ENCODE measurements around the gene NCK1. TPM values are rescaled to one million over a fixed set of nuclear protein-coding genes. Genes with fewer than 3 reads are reported as not detected.
A peak's percentile ranks its signal among the peaks of the same experiment; 100 is the strongest.

Gene NCK1
- total and polyA plus RNA-seq, 9 donors, result 24.2 to 34.6 (median 27.5) TPM

DNA sequence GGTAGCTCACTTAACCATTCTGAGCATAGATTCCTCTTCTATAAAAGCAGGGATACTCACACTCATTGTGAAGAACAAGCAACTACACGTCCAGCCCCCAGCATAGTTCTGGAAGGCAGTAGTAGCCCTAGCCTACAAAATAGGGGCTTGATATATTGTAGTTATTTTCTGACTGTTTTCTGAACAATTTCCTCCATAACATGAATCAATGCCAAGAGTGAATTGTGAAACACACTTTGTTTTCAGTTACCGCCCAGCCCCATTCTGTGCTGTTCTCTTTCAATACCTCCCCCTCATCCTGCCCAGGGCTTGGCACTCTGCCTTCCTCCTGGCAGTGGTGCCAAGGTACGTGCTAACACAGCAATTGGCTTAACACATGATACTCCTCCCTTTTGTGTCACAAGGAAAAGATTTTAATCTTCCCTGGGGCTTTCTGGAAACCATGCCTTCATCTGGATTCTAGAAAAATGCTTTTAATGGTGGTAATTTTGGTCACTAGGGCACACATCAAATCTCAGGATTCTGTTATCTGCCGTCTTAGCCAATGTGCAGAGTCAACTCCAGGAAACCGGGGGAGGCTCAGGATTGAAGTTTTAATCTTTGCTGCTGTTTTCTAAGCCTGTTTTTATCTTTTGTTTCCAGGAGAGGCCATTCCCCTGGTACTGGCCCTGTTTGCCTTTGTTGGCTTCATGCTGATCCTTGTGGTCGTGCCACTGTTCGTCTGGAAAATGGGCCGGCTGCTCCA is 132.9 kb downstream of the NCK1 start:
- WGBS (ENCODE audit: insufficient coverage), result 42% methylated on average over 4 of the region's 8 CpGs
- peak; percentile 64 for DNase-seq
- H3K27ac ChIP-seq (ENCODE audit: low read length), result peak overlapping the region; percentile 2
- H3K4me3 ChIP-seq (ENCODE audit: low read length), result no peak overlapping the region
- no peaks in the 10 kb centered on the region for H3K27me3 ChIP-seq (ENCODE audit: control insufficient read depth, insufficient read depth, low read length)
- H3K9me3 ChIP-seq (replicated peaks; ENCODE audit: control insufficient read depth, low read depth, low read length), result no peaks in the 10 kb centered on the region
- peaks cover 7% of the 10 kb centered on the region for H3K4me1 ChIP-seq (ENCODE audit: control insufficient read depth, insufficient read depth, low read length)
- H3K36me3 ChIP-seq (ENCODE audit: control insufficient read depth, insufficient read depth, low read length), result no peaks in the 10 kb centered on the region

DNA sequence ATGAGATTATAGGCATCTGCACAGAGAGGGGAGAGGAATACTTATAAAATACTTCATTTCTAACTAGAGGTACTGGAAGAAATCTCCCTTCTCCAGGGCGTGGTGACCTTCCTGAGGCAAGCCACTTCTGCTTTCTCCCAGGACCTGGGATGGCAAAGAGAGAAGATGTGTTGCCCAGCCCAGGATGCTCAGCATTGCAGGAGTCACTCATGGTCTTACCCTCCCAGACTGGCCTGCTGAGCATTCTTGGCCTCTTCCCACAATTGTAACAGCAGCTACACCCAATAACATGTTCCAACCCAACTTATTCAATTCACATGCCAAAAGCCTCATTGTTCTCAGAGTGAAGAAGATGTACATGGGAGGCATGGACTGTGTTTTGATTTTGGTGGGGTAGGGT is 133.6 kb downstream of the NCK1 start:
- no peak overlapping the region for H3K4me3 ChIP-seq (ENCODE audit: low read length)
- H3K4me1 ChIP-seq (ENCODE audit: control insufficient read depth, insufficient read depth, low read length), result peaks cover 7% of the 10 kb centered on the region
- no peaks in the 10 kb centered on the region for H3K36me3 ChIP-seq (ENCODE audit: control insufficient read depth, insufficient read depth, low read length)
- H3K9me3 ChIP-seq (replicated peaks; ENCODE audit: control insufficient read depth, low read depth, low read length), result no peaks in the 10 kb centered on the region
- H3K27me3 ChIP-seq (ENCODE audit: control insufficient read depth, insufficient read depth, low read length), result no peaks in the 10 kb centered on the region
- H3K27ac ChIP-seq (ENCODE audit: low read length), result no peak overlapping the region
- DNase-seq, result no peak
- no CpG with 5 or more reads among the region's 1 CpG for WGBS (ENCODE audit: insufficient coverage)

Other genes starting within 250 kb of the NCK1 start
- gene STAG1, start 109.8 kb upstream of the NCK1 start, total RNA-seq, result 52.2 TPM
- gene STAG1, start 109.8 kb upstream of the NCK1 start, polyA plus RNA-seq (ENCODE audit: insufficient read depth in 1 of 8, insufficient read length in 8 of 8, low replicate concordance in 1 of 8), result 10 to 100 TPM; 22.9 to 36.4 (median 32.8) TPM
- gene SLC35G2, start 43.1 kb upstream of the NCK1 start, total RNA-seq, result 2.7 TPM
- gene SLC35G2, start 43.1 kb upstream of the NCK1 start, polyA plus RNA-seq (ENCODE audit: insufficient read depth in 1 of 8, insufficient read length in 8 of 8, low replicate concordance in 1 of 8), result 1 to 10 TPM; 1.5 to 2.9 (median 2.2) TPM
- 0.84 TPM for gene IL20RB, start 95.8 kb downstream of the NCK1 start, total RNA-seq
- 1 to 10 TPM in 1 of 8 donors, under 1 TPM in 7; 0.58 to 1.5 (median 0.80) TPM for gene IL20RB, start 95.8 kb downstream of the NCK1 start, polyA plus RNA-seq (ENCODE audit: insufficient read depth in 1 of 8, insufficient read length in 8 of 8, low replicate concordance in 1 of 8)

All from muscle of leg (tissue), 11 donors.